Adrenal gland (tissue), 12 donors: ENCODE results near the gene PLA2G4D. TPM values are rescaled to one million over a fixed set of nuclear protein-coding genes. Genes with fewer than 3 reads are reported as not detected.
"Not testable (repeated sequence)": the region's sequence is repeated elsewhere in the genome, so short reads cannot be mapped to it uniquely, and the experiment has no call there.

Experiments
- DNase-seq, 7 donors: peaks; one replicate each; pipeline ENCODE4 v3.0.0-alpha.2; 2019 to 2020
- H3K27ac ChIP-seq, 5 donors: fragments of 200-600 bp; sonication (generic) in 4 of 5; 1 replicate in 3 of 5; 2 replicates in 2 of 5; pipeline versions ENCODE4 v1.5.1 to v1.8.0; 2016 to 2020; ENCODE audit warnings: mild to moderate bottlenecking in 1 of 5
- H3K27me3 ChIP-seq: fragments of 200-600 bp; 2 replicates; pipeline ENCODE4 v1.8.0; 2021
- H3K36me3 ChIP-seq, 2 donors: fragments of 200-600 bp; replicated peaks in 1 of 2; 1 replicate in 1 of 2; 2 replicates in 1 of 2; pipeline versions ENCODE4 v1.5.1 to v1.8.0; 2018 to 2022
- H3K4me1 ChIP-seq, 2 donors: fragments of 200-600 bp; replicated peaks in 1 of 2; 1 replicate in 1 of 2; 2 replicates in 1 of 2; pipeline versions ENCODE4 v1.5.1 to v1.8.0; 2018 to 2021
- H3K4me3 ChIP-seq, 4 donors: fragments of 200-600 bp; sonication (generic) in 3 of 4; one replicate each; pipeline ENCODE4 v1.5.1; 2016 to 2018
- H3K9me3 ChIP-seq, 3 donors: fragments of 200-600 bp; sonication (generic) in 1 of 3; replicated peaks in 1 of 3; 1 replicate in 2 of 3; 2 replicates in 1 of 3; pipeline versions ENCODE4 v1.5.1 to v1.8.0; 2016 to 2021
- CTCF ChIP-seq, 6 experiments: fragments of 450-650 bp in 4 of 6; fragments of 200-600 bp in 2 of 6; sonication (generic) in 1 of 6; IDR thresholded peaks; 1 replicate in 5 of 6; 2 replicates in 1 of 6; pipeline versions ENCODE4 v1.5.1 to v1.8.0; 2016 to 2021; ENCODE audit warnings: antibody characterized with exemption in 6 of 6, mild to moderate bottlenecking in 2 of 6, moderate library complexity in 1 of 6
- POLR2A ChIP-seq, 2 donors: fragments of 450-650 bp; IDR thresholded peaks; one replicate each; pipeline ENCODE4 v1.6.1; 2017; ENCODE audit warnings: antibody characterized with exemption in 2 of 2, mild to moderate bottlenecking in 2 of 2, moderate library complexity in 1 of 2
- WGBS, 4 donors: extraction: QIAGEN DNeasy Blood & Tissue Kit in 2 of 4; methylation state at CpG; one replicate each; pipeline versions ENCODE4 v1.1.5 to v1.1.7; 2013 to 2017; 5-methylcytosine and 5-hydroxymethylcytosine counted together
- intact Hi-C, 2 donors: fragments of 100-400 bp; cut with DNase I; formaldehyde crosslinking; loops; one replicate each; pipeline versions ENCODE4 v1.14.1 to v1.15.0; 2022 to 2023
- polyA plus RNA-seq, 3 donors: library from polyadenylated mRNA; stranded (reverse); fragments of 200-250 nt in 2 of 3; fragments of 350-450 nt in 1 of 3; fragmentation: Illumina TruSeq in 1 of 3; extraction: RNeasy Lipid Tissue Mini Kit (QIAGEN cat#74804) in 1 of 3; gene quantifications; one replicate each; pipeline ENCODE4 v1.2.3, GENCODE V29; 2013 to 2014
- total RNA-seq, 9 donors: library from RNA; depleted of rRNA in 4 of 9; stranded (reverse); fragments of >200 nt in 4 of 9; fragments of 120-200 nt in 1 of 9; fragmentation: NEBNext Ultra II Directional in 1 of 9; extraction: Animal tissue kit (Norgen Biotek cat#: 25700) in 1 of 9; gene quantifications; one replicate each; pipeline versions ENCODE4 v1.1.0 to v1.2.4, GENCODE V29; 2013 to 2023
- donor health status: healthy with polysubstance abuse.
- donor health status: Bipolar disorder and iron deficiency.
- donor health status: DM: yes; HTN: yes; CAD: no.
- donor health status: DM: no; HTN: no; CAD: no.
- donor health status: DM: no; HTN: no; CAD: no.
- donor health status: DM: yes; HTN: yes; CAD: no.

The PLA2G4D gene
- total and polyA plus RNA-seq, 12 donors = 0.07 to 1.2 (median 0.23) TPM; not detected in 2

- Histone ChIP-seq H3K4me1 (no peaks in the 10 kb centered on the region), H3K36me3 (no peaks in the 10 kb centered on the region), H3K4me3 (no peak overlapping the region), H3K9me3 (no peaks in the 10 kb centered on the region), H3K27ac (no peak overlapping the region), H3K27me3 (no peaks in the 10 kb centered on the region)
- 65 to 85% (median 77%) methylated on average over 14 to 21 of the region's 21 CpGs for WGBS, 4 donors
- intact Hi-C loops = no loop called here
- TF ChIP-seq CTCF (IDR thresholded peaks at IDR 0.05) = no peak
- no peak for TF ChIP-seq POLR2A (IDR thresholded peaks at IDR 0.05)
- no peak for DNase-seq
Observed at GRCh38 chr15:42092398-42093318, 1.7 kb downstream of the PLA2G4D start.

- H3K4me3 ChIP-seq, H3K4me1 ChIP-seq, H3K27me3 ChIP-seq, H3K27ac ChIP-seq, H3K36me3 ChIP-seq, intact Hi-C loops, H3K9me3 ChIP-seq: not testable (repeated sequence)
- WGBS, 4 donors = 55 to 65% (median 61%) methylated on average over 12 to 14 of the region's 14 CpGs
- peak in 1 of 7 donors; percentile 51 for DNase-seq
Observed at GRCh38 chr15:42091753-42092397, 2.5 kb downstream of the PLA2G4D start.

- intact Hi-C loops = no loop called here
- H3K27ac ChIP-seq = no peak overlapping the region
- H3K4me3 ChIP-seq = no peak overlapping the region
- no peaks in the 10 kb centered on the region for H3K4me1 ChIP-seq
- no peaks in the 10 kb centered on the region for H3K9me3 ChIP-seq
- WGBS, 4 donors = 84 to 89% (median 87%) methylated on average over 9 of the region's 9 CpGs
- no peaks in the 10 kb centered on the region for H3K36me3 ChIP-seq
- no peak for TF ChIP-seq POLR2A (IDR thresholded peaks at IDR 0.05)
- no peak for TF ChIP-seq CTCF (IDR thresholded peaks at IDR 0.05)
- peak in 1 of 7 donors; percentile 10 for DNase-seq
- no peaks in the 10 kb centered on the region for H3K27me3 ChIP-seq
Observed at GRCh38 chr15:42090781-42091180, 3.6 kb downstream of the PLA2G4D start.

GRCh38 chr15:42090370-42090769, 4.0 kb downstream of the PLA2G4D start:
- H3K4me1 ChIP-seq = no peaks in the 10 kb centered on the region
- no peak overlapping the region for H3K27ac ChIP-seq
- H3K27me3 ChIP-seq = no peaks in the 10 kb centered on the region
- no peak overlapping the region for H3K4me3 ChIP-seq
- peak in 1 of 7 donors; percentile 42 for DNase-seq
- TF ChIP-seq CTCF (IDR thresholded peaks at IDR 0.05) (no peak), POLR2A (IDR thresholded peaks at IDR 0.05) (no peak)
- WGBS, 4 donors = 52 to 71% (median 63%) methylated on average over 5 to 7 of the region's 7 CpGs
- intact Hi-C loops = no loop called here
- no peaks in the 10 kb centered on the region for H3K36me3 ChIP-seq
- no peaks in the 10 kb centered on the region for H3K9me3 ChIP-seq
